Liver (tissue), 9 donors: Measurements from ENCODE around the gene TSPEAR. TPM values are rescaled to one million over a fixed set of nuclear protein-coding genes. Genes with fewer than 3 reads are reported as not detected.

Source experiments
- DNase-seq: peaks from one replicate; pipeline ENCODE4 v3.0.0-alpha.2; 2017; ENCODE audit warnings: low spot score
- H3K27ac ChIP-seq, 2 donors: one replicate each; pipeline ENCODE4 v1.7.0; 2013; ENCODE audit warnings: inconsistent platforms in 2 of 2, low read length in 2 of 2, control low read depth in 1 of 2, low read depth in 1 of 2, mild to moderate bottlenecking in 1 of 2
- H3K27me3 ChIP-seq, 4 donors: one replicate each; pipeline versions ENCODE4 v1.6.1 to v1.7.0; 2013; ENCODE audit warnings: low read length in 3 of 4, inconsistent platforms in 1 of 4, mild to moderate bottlenecking in 1 of 4, moderate library complexity in 1 of 4; ENCODE audit not compliant: control insufficient read depth in 4 of 4, insufficient read depth in 4 of 4
- H3K36me3 ChIP-seq, 4 donors: one replicate each; pipeline versions ENCODE4 v1.6.1 to v1.7.0; 2013; ENCODE audit warnings: low read length in 3 of 4, mild to moderate bottlenecking in 3 of 4, low read depth in 1 of 4, moderate library complexity in 1 of 4; ENCODE audit not compliant: control insufficient read depth in 4 of 4, insufficient read depth in 3 of 4
- H3K4me1 ChIP-seq, 4 donors: one replicate each; pipeline versions ENCODE4 v1.6.1 to v1.7.0; 2013; ENCODE audit warnings: low read length in 3 of 4, mild to moderate bottlenecking in 3 of 4, moderate library complexity in 1 of 4; ENCODE audit not compliant: control insufficient read depth in 4 of 4, insufficient read depth in 4 of 4
- H3K4me3 ChIP-seq, 3 donors: one replicate each; pipeline versions ENCODE4 v1.6.1 to v1.7.0; 2013; ENCODE audit warnings: low read length in 3 of 3, control low read depth in 1 of 3, low read depth in 1 of 3, mild to moderate bottlenecking in 1 of 3
- H3K9ac ChIP-seq, 2 donors: one replicate each; pipeline ENCODE4 v1.7.0; 2013; ENCODE audit warnings: low read length in 2 of 2, mild to moderate bottlenecking in 2 of 2, moderate library complexity in 2 of 2, control low read depth in 1 of 2, low read depth in 1 of 2
- H3K9me3 ChIP-seq, 4 donors: one replicate each; pipeline versions ENCODE4 v1.6.1 to v1.7.0; 2013; ENCODE audit warnings: low read length in 3 of 4; ENCODE audit not compliant: control insufficient read depth in 4 of 4
- CTCF ChIP-seq: fragments of 150-350 bp; IDR thresholded peaks from 2 replicates; pipeline ENCODE4 v1.5.1; 2017; ENCODE audit warnings: improper control_type of control experiment, low read depth, low read length; ENCODE audit not compliant: missing input control
- FOXA1 ChIP-seq: IDR thresholded peaks from 2 replicates; pipeline ENCODE4 v1.6.1; 2016; ENCODE audit warnings: antibody characterized with exemption
- FOXA2 ChIP-seq: IDR thresholded peaks from 2 replicates; pipeline ENCODE4 v1.6.1; 2016; ENCODE audit warnings: antibody characterized with exemption
- HNF4A ChIP-seq, 2 donors: conservative IDR thresholded peaks; 2 replicates each; pipeline ENCODE4 v1.6.1; 2016; ENCODE audit warnings: antibody characterized with exemption in 2 of 2, mild to moderate bottlenecking in 2 of 2
- HNF4G ChIP-seq: IDR thresholded peaks from 2 replicates; pipeline ENCODE4 v1.6.1; 2016; ENCODE audit warnings: antibody characterized with exemption
- JUND ChIP-seq, 2 donors: IDR thresholded peaks; 2 replicates each; pipeline ENCODE4 v1.6.1; 2016; ENCODE audit warnings: antibody characterized with exemption in 2 of 2
- MAX ChIP-seq: IDR thresholded peaks from 2 replicates; pipeline ENCODE4 v1.6.1; 2016; ENCODE audit warnings: antibody characterized with exemption
- NR2F2 ChIP-seq: IDR thresholded peaks from 2 replicates; pipeline ENCODE4 v1.6.1; 2016; ENCODE audit warnings: antibody characterized with exemption
- RAD21 ChIP-seq, 2 donors: IDR thresholded peaks; 2 replicates each; pipeline ENCODE4 v1.6.1; 2016; ENCODE audit warnings: antibody characterized with exemption in 2 of 2, mild to moderate bottlenecking in 2 of 2
- REST ChIP-seq: IDR thresholded peaks from 2 replicates; pipeline ENCODE4 v1.6.1; 2016; ENCODE audit warnings: antibody characterized with exemption, mild to moderate bottlenecking
- SP1 ChIP-seq: IDR thresholded peaks from 2 replicates; pipeline ENCODE4 v1.6.1; 2018; ENCODE audit warnings: antibody characterized with exemption, mild to moderate bottlenecking
- TAF1 ChIP-seq: conservative IDR thresholded peaks from 2 replicates; pipeline ENCODE4 v1.6.1; 2016; ENCODE audit warnings: antibody characterized with exemption, mild to moderate bottlenecking
- YY1 ChIP-seq: IDR thresholded peaks from 2 replicates; pipeline ENCODE4 v1.6.1; 2016; ENCODE audit warnings: antibody characterized with exemption, mild to moderate bottlenecking
- WGBS: extraction: QIAGEN DNeasy Blood & Tissue Kit; methylation state at CpG from one replicate; pipeline ENCODE4 v1.1.7; 2013; 5-methylcytosine and 5-hydroxymethylcytosine counted together
- polyA plus RNA-seq, 2 donors: library from polyadenylated mRNA; stranded (reverse) in 1 of 2; unstranded in 1 of 2; fragments of 200-250 nt in 1 of 2; fragments of >200 nt in 1 of 2; fragmentation: Nextera tagmentation in 1 of 2; extraction: Ambion mirVana in 1 of 2; gene quantifications; one replicate each; pipeline versions ENCODE4 v1.2.1 to v1.2.3, GENCODE V29; 2013 to 2015
- total RNA-seq, 2 donors: library from RNA; depleted of rRNA; stranded (reverse); fragments of >200 nt; gene quantifications; one replicate each; pipeline ENCODE4 v1.2.3, GENCODE V29; 2014
- TF ChIP-seq, protein P1 (sequence below): IDR thresholded peaks from 2 replicates; pipeline ENCODE4 v1.6.1; 2016; ENCODE audit warnings: antibody characterized with exemption
- TF ChIP-seq, protein P2 (sequence below): IDR thresholded peaks from 2 replicates; pipeline ENCODE4 v1.6.1; 2016; ENCODE audit warnings: antibody characterized with exemption
- donor health status: healthy.
- donor health status: healthy.
- donor health status: healthy.
- donor health status: healthy.
- donor health status: healthy.

Gene TSPEAR
- total and polyA plus RNA-seq, 4 donors, result under 0.01 to 0.14 (median 0.01) TPM; not detected in 1

- H3K27me3 ChIP-seq, result no peaks in the 10 kb centered on the region
- no peak overlapping the region for H3K9ac ChIP-seq
- H3K27ac ChIP-seq, result no peak overlapping the region
- TF ChIP-seq, protein P1, sequence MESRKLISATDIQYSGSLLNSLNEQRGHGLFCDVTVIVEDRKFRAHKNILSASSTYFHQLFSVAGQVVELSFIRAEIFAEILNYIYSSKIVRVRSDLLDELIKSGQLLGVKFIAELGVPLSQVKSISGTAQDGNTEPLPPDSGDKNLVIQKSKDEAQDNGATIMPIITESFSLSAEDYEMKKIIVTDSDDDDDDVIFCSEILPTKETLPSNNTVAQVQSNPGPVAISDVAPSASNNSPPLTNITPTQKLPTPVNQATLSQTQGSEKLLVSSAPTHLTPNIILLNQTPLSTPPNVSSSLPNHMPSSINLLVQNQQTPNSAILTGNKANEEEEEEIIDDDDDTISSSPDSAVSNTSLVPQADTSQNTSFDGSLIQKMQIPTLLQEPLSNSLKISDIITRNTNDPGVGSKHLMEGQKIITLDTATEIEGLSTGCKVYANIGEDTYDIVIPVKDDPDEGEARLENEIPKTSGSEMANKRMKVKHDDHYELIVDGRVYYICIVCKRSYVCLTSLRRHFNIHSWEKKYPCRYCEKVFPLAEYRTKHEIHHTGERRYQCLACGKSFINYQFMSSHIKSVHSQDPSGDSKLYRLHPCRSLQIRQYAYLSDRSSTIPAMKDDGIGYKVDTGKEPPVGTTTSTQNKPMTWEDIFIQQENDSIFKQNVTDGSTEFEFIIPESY, result no peak
- TF ChIP-seq HNF4A (conservative IDR thresholded peaks at IDR 0.05), result no peak
- no peak for TF ChIP-seq HNF4G
- TF ChIP-seq TAF1, result no peak
- no peak for TF ChIP-seq CTCF
- no peak for TF ChIP-seq SP1
- no peak for TF ChIP-seq NR2F2
- TF ChIP-seq YY1, result no peak
- TF ChIP-seq, protein P2, sequence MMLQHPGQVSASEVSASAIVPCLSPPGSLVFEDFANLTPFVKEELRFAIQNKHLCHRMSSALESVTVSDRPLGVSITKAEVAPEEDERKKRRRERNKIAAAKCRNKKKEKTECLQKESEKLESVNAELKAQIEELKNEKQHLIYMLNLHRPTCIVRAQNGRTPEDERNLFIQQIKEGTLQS, result no peak
- no peak for TF ChIP-seq MAX
- no peak for TF ChIP-seq RAD21 (IDR thresholded peaks at IDR 0.05)
- TF ChIP-seq REST, result no peak
- TF ChIP-seq FOXA2, result no peak
- no peak for TF ChIP-seq FOXA1
- WGBS, result 94% methylated on average over 3 of the region's 3 CpGs
- H3K4me1 ChIP-seq, result peaks cover 10 to 29% (median 18%) of the 10 kb centered on the region in 4 donors
- no peak for DNase-seq
- H3K4me3 ChIP-seq, result no peak overlapping the region
- H3K9me3 ChIP-seq, result no peaks in the 10 kb centered on the region
- H3K36me3 ChIP-seq, result no peaks in the 10 kb centered on the region
Observed at GRCh38 chr21:44453120-44453519, 258.3 kb downstream of the TSPEAR start.

DNA sequence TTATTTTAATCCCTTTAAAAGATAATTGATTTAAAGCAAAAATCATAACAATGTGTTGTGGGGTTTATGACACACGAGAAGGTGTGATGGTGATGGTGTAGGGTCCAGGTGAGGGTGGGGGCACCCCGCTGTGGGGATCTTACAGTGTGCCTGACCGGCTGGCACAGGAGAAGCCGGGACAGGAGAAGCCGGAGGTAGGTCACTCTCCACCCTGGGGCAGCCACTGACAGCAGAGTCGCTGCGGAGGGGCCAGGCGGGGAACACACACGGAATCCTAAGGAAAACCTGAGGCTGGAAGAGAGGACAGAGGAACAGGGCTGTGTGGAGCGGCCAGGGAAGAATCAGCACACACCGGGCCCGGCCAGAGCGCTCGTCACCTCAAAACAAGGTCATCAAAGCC lies 260.4 kb downstream of the TSPEAR start:
- Histone ChIP-seq H3K27me3 (no peaks in the 10 kb centered on the region), H3K27ac (no peak overlapping the region), H3K4me3 (no peak overlapping the region), H3K36me3 (no peaks in the 10 kb centered on the region), H3K9ac (no peak overlapping the region), H3K4me1 (peaks cover 0 to 8% (median 5%) of the 10 kb centered on the region in 4 donors), H3K9me3 (no peaks in the 10 kb centered on the region)
- no peak for DNase-seq
- 92% methylated on average over 14 of the region's 14 CpGs for WGBS
- TF ChIP-seq JUND (IDR thresholded peaks at IDR 0.05), result no peak
- TF ChIP-seq YY1, result no peak
